ENCODE data around the gene ANK3. TPM values are rescaled to one million over a fixed set of nuclear protein-coding genes. Genes with fewer than 3 reads are reported as not detected.

ANK3 gene
- total and polyA plus RNA-seq, 2 donors from 2014 or later = 38.2 to 214 TPM

DNA sequence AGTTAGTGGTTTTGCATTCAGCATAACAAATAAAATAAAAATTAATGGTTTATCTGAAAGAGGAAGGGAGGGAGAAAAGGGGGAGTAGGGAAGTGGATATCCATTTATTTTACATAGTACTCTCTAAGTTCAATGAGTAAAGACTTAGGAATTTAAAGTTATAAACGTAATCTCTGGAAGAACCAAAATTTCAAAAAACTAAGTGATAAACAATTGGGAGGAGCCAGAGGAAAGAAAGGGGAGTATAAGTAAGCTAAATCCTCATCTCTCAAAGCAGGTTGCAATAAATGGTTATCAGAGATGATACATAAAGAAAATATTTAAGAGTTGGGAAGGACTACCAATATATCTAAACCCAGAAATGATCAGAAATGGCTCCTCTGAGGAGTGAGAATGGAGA, 46.4 kb downstream of the ANK3 start:
- Histone ChIP-seq H3K36me3 (ENCODE audit: control insufficient read depth in 2 of 3, insufficient read depth in 3 of 3, low read length in 3 of 3) (no peaks in the 10 kb centered on the region), H3K27ac (ENCODE audit: low read depth in 2 of 2, low read length in 2 of 2) (no peak overlapping the region), H3K9ac (ENCODE audit: low read length in 3 of 3) (no peak overlapping the region), H3K4me3 (ENCODE audit: low read length in 3 of 3) (no peak overlapping the region), H3K9me3 (ENCODE audit: control insufficient read depth in 2 of 3, insufficient read depth in 1 of 3, low read length in 3 of 3) (no peaks in the 10 kb centered on the region), H3K4me1 (ENCODE audit: control insufficient read depth in 2 of 3, insufficient read depth in 2 of 3, low read depth in 1 of 3, low read length in 3 of 3) (no peaks in the 10 kb centered on the region), H3K27me3 (ENCODE audit: control insufficient read depth, insufficient read depth, low read length) (no peaks in the 10 kb centered on the region)
- DNase-seq (no peak), FAIRE-seq (no peak)
- intact Hi-C loops (cut with DNase I) = no loop called here
- TF ChIP-seq, protein P1, sequence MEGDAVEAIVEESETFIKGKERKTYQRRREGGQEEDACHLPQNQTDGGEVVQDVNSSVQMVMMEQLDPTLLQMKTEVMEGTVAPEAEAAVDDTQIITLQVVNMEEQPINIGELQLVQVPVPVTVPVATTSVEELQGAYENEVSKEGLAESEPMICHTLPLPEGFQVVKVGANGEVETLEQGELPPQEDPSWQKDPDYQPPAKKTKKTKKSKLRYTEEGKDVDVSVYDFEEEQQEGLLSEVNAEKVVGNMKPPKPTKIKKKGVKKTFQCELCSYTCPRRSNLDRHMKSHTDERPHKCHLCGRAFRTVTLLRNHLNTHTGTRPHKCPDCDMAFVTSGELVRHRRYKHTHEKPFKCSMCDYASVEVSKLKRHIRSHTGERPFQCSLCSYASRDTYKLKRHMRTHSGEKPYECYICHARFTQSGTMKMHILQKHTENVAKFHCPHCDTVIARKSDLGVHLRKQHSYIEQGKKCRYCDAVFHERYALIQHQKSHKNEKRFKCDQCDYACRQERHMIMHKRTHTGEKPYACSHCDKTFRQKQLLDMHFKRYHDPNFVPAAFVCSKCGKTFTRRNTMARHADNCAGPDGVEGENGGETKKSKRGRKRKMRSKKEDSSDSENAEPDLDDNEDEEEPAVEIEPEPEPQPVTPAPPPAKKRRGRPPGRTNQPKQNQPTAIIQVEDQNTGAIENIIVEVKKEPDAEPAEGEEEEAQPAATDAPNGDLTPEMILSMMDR (IDR thresholded peaks at IDR 0.05; ENCODE audit: borderline replicate concordance, extremely low read depth, insufficient read depth) = no peak

DNA sequence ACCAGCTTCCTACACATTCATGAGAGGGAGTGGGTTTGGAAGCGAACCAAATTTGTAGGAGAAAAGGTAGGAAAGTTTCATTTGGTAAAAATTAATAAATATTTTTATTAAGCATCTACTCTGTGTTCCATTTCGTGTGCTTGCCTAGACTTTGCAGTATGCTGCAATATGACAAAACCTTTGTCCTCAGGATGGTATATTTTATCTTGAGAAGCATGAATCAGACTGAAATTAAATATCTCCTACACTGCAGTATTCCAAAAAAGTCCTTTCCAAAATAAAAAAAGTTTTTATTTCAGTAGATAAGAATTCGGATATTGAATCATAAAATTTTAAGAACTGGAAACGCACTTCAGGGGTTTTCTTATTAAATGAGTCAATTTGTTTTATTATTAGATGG, 47.7 kb downstream of the ANK3 start:
- no peak for DNase-seq
- Histone ChIP-seq H3K9ac (ENCODE audit: low read length in 3 of 3) (no peak overlapping the region), H3K9me3 (ENCODE audit: control insufficient read depth in 2 of 3, insufficient read depth in 1 of 3, low read length in 3 of 3) (no peaks in the 10 kb centered on the region), H3K27me3 (ENCODE audit: control insufficient read depth, insufficient read depth, low read length) (no peaks in the 10 kb centered on the region), H3K4me1 (ENCODE audit: control insufficient read depth in 2 of 3, insufficient read depth in 2 of 3, low read depth in 1 of 3, low read length in 3 of 3) (no peaks in the 10 kb centered on the region), H3K36me3 (ENCODE audit: control insufficient read depth in 2 of 3, insufficient read depth in 3 of 3, low read length in 3 of 3) (no peaks in the 10 kb centered on the region), H3K27ac (ENCODE audit: low read depth in 2 of 2, low read length in 2 of 2) (no peak overlapping the region), H3K4me3 (ENCODE audit: low read length in 3 of 3) (no peak overlapping the region)
- intact Hi-C loops (cut with DNase I) = no loop called here
- FAIRE-seq = no peak
- TF ChIP-seq, protein P1 (IDR thresholded peaks at IDR 0.05; ENCODE audit: borderline replicate concordance, extremely low read depth, insufficient read depth) = no peak

DNA sequence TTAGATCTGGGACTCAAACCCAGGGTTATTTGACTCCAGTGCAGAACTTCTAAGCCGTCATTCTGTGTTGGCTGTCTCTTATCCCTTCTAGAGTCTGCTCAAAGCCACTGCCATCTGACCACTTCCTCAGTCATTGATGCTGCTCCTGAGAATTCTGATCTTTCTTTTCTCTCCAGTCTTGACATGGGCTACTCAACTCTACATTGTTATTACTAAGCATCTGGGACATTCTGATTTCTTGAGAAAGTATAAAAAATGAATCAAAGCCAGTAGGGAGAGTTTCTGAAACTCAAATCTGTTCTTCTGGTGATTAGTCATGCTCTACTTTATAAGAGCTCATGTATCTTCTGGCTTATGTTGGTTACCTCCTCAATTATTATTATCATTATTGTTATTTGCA, 48.7 kb downstream of the ANK3 start:
- Histone ChIP-seq H3K27me3 (ENCODE audit: control insufficient read depth, insufficient read depth, low read length) (no peaks in the 10 kb centered on the region), H3K9me3 (ENCODE audit: control insufficient read depth in 2 of 3, insufficient read depth in 1 of 3, low read length in 3 of 3) (no peaks in the 10 kb centered on the region), H3K4me1 (ENCODE audit: control insufficient read depth in 2 of 3, insufficient read depth in 2 of 3, low read depth in 1 of 3, low read length in 3 of 3) (no peaks in the 10 kb centered on the region), H3K27ac (ENCODE audit: low read depth in 2 of 2, low read length in 2 of 2) (no peak overlapping the region), H3K36me3 (ENCODE audit: control insufficient read depth in 2 of 3, insufficient read depth in 3 of 3, low read length in 3 of 3) (no peaks in the 10 kb centered on the region), H3K9ac (ENCODE audit: low read length in 3 of 3) (no peak overlapping the region), H3K4me3 (ENCODE audit: low read length in 3 of 3) (no peak overlapping the region)
- FAIRE-seq = no peak
- no peak for DNase-seq
- intact Hi-C loops (cut with DNase I) = no loop called here
- TF ChIP-seq, protein P1 (IDR thresholded peaks at IDR 0.05; ENCODE audit: borderline replicate concordance, extremely low read depth, insufficient read depth) = no peak

DNA sequence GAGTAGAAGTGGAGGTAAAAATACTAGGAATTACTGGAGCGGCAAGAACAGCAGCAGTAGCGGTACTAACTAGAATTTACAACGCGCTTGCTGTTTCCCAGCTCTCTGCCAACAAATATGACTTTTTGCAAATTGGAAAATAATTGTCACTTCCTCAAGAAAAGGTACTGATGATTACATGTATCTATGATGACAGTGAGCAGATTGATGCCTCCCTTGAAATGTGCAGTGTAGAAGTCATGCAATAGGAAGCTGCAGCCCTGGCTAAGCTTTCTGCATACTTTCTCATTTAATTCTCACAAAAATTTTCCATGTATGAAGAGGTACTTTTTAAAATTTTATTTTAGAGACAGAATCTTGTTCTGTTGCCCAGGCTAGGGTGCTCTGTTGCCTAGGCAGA, 49.9 kb downstream of the ANK3 start:
- Histone ChIP-seq H3K36me3 (ENCODE audit: control insufficient read depth in 2 of 3, insufficient read depth in 3 of 3, low read length in 3 of 3) (no peaks in the 10 kb centered on the region), H3K4me3 (ENCODE audit: low read length in 3 of 3) (no peak overlapping the region), H3K27ac (ENCODE audit: low read depth in 2 of 2, low read length in 2 of 2) (no peak overlapping the region), H3K27me3 (ENCODE audit: control insufficient read depth, insufficient read depth, low read length) (no peaks in the 10 kb centered on the region), H3K9ac (ENCODE audit: low read length in 3 of 3) (no peak overlapping the region), H3K4me1 (ENCODE audit: control insufficient read depth in 2 of 3, insufficient read depth in 2 of 3, low read depth in 1 of 3, low read length in 3 of 3) (no peaks in the 10 kb centered on the region), H3K9me3 (ENCODE audit: control insufficient read depth in 2 of 3, insufficient read depth in 1 of 3, low read length in 3 of 3) (no peaks in the 10 kb centered on the region)
- intact Hi-C loops (cut with DNase I) = no loop called here
- TF ChIP-seq, protein P1 (IDR thresholded peaks at IDR 0.05; ENCODE audit: borderline replicate concordance, extremely low read depth, insufficient read depth) = no peak
- DNase-seq (no peak), FAIRE-seq (no peak)

Measured in kidney (tissue), 14 donors.